ENCODE data around the gene TBC1D22B. TPM values are rescaled to one million over a fixed set of nuclear protein-coding genes. Genes with fewer than 3 reads are reported as not detected.
A peak's percentile ranks its signal among the peaks of the same experiment; 100 is the strongest.

Gene TBC1D22B
- total RNA-seq, 1 donor from 2014 or later, result 4.7 TPM

DNA sequence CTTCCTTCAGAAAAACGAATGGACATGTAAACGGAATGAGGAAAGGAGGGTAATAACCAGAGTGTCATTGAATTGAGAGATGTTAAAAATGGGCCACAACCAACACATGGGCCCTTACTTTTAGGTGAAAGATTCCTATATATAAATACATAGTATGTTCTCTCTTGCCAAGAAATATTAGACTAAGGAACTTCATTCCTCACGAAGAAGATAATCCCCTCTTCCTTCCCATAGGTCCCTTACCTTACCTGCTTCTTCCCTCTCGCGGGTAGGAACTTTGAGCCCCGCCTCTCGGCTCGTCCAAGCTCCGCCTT, 295 bp upstream of the TBC1D22B start:
- DNase-seq (ENCODE audit: low read depth) (no peak), FAIRE-seq (peak; percentile 66)
- Histone ChIP-seq H3K27me3 (ENCODE audit: control insufficient read depth, insufficient read depth, low read length) (no peaks in the 10 kb centered on the region), H3K36me3 (ENCODE audit: control insufficient read depth, insufficient read depth, low read length) (no peaks in the 10 kb centered on the region), H3K4me3 (ENCODE audit: low read depth, low read length) (peak overlapping the region; percentile 99)
- TF ChIP-seq, protein P1, sequence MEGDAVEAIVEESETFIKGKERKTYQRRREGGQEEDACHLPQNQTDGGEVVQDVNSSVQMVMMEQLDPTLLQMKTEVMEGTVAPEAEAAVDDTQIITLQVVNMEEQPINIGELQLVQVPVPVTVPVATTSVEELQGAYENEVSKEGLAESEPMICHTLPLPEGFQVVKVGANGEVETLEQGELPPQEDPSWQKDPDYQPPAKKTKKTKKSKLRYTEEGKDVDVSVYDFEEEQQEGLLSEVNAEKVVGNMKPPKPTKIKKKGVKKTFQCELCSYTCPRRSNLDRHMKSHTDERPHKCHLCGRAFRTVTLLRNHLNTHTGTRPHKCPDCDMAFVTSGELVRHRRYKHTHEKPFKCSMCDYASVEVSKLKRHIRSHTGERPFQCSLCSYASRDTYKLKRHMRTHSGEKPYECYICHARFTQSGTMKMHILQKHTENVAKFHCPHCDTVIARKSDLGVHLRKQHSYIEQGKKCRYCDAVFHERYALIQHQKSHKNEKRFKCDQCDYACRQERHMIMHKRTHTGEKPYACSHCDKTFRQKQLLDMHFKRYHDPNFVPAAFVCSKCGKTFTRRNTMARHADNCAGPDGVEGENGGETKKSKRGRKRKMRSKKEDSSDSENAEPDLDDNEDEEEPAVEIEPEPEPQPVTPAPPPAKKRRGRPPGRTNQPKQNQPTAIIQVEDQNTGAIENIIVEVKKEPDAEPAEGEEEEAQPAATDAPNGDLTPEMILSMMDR (IDR thresholded peaks at IDR 0.05; ENCODE audit: insufficient read depth, low read length, severe bottlenecking), result no peak

DNA sequence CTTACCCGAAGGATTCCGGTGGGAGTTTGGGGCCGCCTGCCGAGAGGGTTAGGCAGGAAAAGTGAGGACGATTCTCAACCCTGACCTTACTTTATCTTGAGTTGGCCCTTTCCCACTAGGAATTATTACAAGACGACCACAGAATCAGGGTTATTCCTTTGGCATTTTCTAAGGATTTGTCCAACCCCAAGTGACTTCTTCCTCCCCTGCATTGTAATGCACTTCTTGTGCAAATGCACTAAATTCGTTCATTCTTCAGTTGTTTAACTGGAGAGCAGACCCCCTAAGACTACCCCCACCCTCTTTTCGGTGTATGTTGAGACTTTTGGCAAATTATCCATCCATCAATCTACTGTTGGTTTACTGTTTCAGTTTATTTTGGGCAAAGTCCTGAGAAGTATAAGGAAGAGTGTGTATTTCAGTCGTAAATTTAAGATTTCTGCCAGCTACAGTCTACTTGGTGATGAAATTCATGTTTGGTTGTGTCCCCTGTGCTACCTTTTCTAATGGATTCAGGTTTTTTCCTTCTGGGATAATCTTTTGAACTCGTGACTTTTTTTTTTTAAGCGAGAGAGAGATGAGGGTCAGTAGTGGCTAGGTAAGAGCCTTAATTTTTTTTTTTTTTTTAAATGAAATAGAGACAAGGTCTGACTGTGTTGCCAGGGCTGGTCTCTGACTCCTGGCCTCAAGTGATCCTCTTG, 983 bp downstream of the TBC1D22B start:
- TF ChIP-seq, protein P1 (IDR thresholded peaks at IDR 0.05; ENCODE audit: insufficient read depth, low read length, severe bottlenecking), result no peak

DNA sequence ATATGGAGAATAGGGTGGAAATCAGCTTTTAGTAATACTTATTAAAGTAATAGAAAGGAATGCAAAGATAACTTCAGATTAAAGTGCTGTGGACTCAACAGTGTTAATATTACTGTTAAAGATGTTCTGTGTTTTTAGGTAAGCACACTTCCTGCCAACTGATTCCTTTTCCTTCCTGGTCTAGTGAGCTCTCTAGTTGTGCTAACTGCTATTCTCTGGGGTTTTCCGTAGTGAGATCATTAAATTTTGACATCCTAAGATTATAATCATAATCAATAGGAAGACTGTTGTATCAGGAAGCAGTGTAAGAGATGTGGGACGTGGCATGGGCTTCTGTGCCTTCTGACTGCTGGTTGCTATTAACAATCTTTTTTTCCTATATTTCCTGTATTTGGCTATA, 1.6 kb downstream of the TBC1D22B start:
- no peak for FAIRE-seq
- TF ChIP-seq, protein P1 (IDR thresholded peaks at IDR 0.05; ENCODE audit: insufficient read depth, low read length, severe bottlenecking), result no peak
- no peak overlapping the region for H3K4me3 ChIP-seq (ENCODE audit: low read depth, low read length)
- H3K27me3 ChIP-seq (ENCODE audit: control insufficient read depth, insufficient read depth, low read length), result no peaks in the 10 kb centered on the region
- H3K36me3 ChIP-seq (ENCODE audit: control insufficient read depth, insufficient read depth, low read length), result no peaks in the 10 kb centered on the region
- peak; percentile 52 for DNase-seq (ENCODE audit: low read depth)

More for the DNA sequence above, 983 bp downstream of the TBC1D22B start:
- FAIRE-seq (no peak), DNase-seq (ENCODE audit: low read depth) (no peak)
- Histone ChIP-seq H3K36me3 (ENCODE audit: control insufficient read depth, insufficient read depth, low read length) (no peaks in the 10 kb centered on the region), H3K27me3 (ENCODE audit: control insufficient read depth, insufficient read depth, low read length) (no peaks in the 10 kb centered on the region), H3K4me3 (ENCODE audit: low read depth, low read length) (peak overlapping the region; percentile 99)

DNA sequence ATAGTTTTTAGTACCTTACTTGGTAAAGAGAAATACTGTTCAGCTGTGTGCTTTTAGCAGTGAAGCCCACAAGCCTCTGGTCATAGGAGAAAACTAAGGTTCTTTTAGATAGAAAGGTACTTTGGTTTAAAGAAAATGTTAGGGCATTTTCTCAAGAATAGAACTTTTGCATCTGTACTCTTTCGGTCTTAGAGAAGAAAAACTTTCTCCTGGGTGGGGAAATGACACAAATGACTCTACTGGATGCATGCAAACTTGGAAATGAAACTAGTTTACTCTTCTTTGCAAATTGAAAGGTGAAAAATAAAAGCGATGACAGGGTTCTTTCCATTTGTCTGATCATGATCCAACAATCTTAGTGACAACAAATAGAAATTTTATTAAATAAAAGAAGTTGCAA, 2.5 kb downstream of the TBC1D22B start:
- H3K27me3 ChIP-seq (ENCODE audit: control insufficient read depth, insufficient read depth, low read length), result no peaks in the 10 kb centered on the region
- FAIRE-seq, result no peak
- no peak for DNase-seq (ENCODE audit: low read depth)
- H3K36me3 ChIP-seq (ENCODE audit: control insufficient read depth, insufficient read depth, low read length), result no peaks in the 10 kb centered on the region
- TF ChIP-seq, protein P1 (IDR thresholded peaks at IDR 0.05; ENCODE audit: insufficient read depth, low read length, severe bottlenecking), result no peak
- H3K4me3 ChIP-seq (ENCODE audit: low read depth, low read length), result no peak overlapping the region

DNA sequence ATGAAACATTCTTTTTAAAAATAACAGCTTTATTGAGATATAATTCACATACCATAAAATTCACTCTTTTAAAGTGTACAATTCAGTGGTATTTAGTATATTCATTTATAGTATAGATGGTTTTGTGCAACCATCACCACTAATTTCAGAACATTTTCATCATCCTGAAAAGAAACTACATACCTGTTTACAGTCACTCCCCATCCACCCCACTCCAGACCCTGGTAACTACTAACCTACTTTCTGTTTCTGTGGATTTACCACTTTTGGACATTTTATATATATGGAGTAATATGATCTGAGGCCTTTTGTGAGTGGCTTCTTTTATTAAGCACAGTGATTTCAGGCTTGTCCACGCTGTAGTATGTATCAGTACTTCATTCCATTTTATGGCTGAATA, 2.9 kb downstream of the TBC1D22B start:
- FAIRE-seq (no peak), DNase-seq (ENCODE audit: low read depth) (no peak)
- TF ChIP-seq, protein P1 (IDR thresholded peaks at IDR 0.05; ENCODE audit: insufficient read depth, low read length, severe bottlenecking), result no peak
- Histone ChIP-seq H3K36me3 (ENCODE audit: control insufficient read depth, insufficient read depth, low read length) (no peaks in the 10 kb centered on the region), H3K27me3 (ENCODE audit: control insufficient read depth, insufficient read depth, low read length) (no peaks in the 10 kb centered on the region), H3K4me3 (ENCODE audit: low read depth, low read length) (no peak overlapping the region)

DNA sequence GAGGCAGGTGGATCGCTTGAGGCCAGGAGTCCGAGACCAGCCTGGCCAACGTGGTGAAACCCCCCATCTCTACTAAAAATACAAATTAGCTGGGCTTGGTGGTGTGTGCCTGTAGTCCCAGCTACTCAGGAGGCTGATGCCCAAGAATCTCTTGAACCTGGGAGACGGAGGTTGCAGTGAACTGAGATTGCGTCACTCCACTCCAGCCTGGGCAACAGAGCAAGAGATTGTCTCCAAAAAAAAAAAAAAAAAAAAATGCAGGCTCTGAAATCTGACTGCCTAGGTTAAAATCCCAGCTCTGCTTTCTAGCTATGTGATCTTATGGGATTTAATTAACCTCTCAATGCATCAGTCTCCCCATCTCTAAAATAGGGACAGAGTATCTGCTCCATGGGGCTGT, 3.6 kb downstream of the TBC1D22B start:
- H3K4me3 ChIP-seq (ENCODE audit: low read depth, low read length), result no peak overlapping the region

More for the DNA sequence above, 3.6 kb downstream of the TBC1D22B start:
- no peaks in the 10 kb centered on the region for H3K36me3 ChIP-seq (ENCODE audit: control insufficient read depth, insufficient read depth, low read length)
- no peak for DNase-seq (ENCODE audit: low read depth)
- no peak for FAIRE-seq
- TF ChIP-seq, protein P1 (IDR thresholded peaks at IDR 0.05; ENCODE audit: insufficient read depth, low read length, severe bottlenecking), result no peak
- H3K27me3 ChIP-seq (ENCODE audit: control insufficient read depth, insufficient read depth, low read length), result no peaks in the 10 kb centered on the region

All from bronchial epithelial cell (primary cell).